HG03025 (cell line): ENCODE results near the gene MCTP2.

ENCODE experiments used
- ATAC-seq: cut with Tn5 transposase; IDR thresholded peaks from one replicate; pipeline ENCODE4 v1.9.1; 2021; ENCODE audit warnings: mild to moderate bottlenecking, moderate library complexity; ENCODE audit not compliant: unreplicated experiment, low FRiP score

The MCTP2 gene

DNA sequence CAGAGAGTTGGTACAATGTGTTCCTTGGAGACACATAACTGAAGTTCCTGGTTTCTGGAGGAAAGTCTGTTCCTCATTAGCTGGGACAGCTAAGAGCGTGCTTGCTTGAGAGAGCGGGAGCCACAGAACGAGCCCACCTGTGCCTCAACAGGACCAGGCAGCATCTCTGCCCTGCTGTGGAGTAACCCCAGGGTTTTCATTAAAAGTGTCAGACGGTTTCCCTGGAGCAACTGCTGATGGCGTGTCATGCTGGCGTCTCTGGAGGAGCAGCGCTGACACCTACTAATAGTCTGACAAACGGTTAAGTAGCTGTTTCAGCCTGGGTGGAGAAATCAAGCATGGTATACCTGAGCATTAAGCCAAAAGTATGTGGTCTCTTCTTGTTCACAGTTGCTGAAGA lies 150.0 kb downstream of the MCTP2 start:
- ATAC-seq = no peak

- no peak for ATAC-seq
Observed at GRCh38 chr15:94383041-94383440, 151.7 kb downstream of the MCTP2 start.

- no peak for ATAC-seq
Observed at GRCh38 chr15:94383706-94384105, 152.3 kb downstream of the MCTP2 start.

GRCh38 chr15:94385441-94385840 lies 154.1 kb downstream of the MCTP2 start:
- no peak for ATAC-seq

GRCh38 chr15:94386351-94386750 lies 155.0 kb downstream of the MCTP2 start:
- no peak for ATAC-seq

DNA sequence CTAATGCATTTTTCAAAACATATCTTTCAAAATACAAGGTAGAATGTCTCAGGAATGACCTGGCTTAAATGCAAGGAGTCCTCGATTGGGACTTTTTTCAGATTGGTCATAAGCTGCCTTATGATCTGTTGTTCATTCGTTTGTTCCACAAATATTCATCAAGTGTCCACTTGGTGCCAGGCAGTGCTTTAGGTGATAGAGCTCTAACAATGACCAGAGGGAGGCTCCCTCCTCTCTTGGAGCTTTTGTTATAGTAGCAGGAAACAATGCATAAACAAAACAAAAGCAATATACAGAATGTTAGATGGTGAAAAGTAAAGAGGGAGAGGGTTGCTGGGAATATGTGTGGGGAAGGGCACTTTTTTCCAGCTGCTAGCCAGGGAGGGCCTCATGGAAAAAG lies 156.1 kb downstream of the MCTP2 start:
- no peak for ATAC-seq

DNA sequence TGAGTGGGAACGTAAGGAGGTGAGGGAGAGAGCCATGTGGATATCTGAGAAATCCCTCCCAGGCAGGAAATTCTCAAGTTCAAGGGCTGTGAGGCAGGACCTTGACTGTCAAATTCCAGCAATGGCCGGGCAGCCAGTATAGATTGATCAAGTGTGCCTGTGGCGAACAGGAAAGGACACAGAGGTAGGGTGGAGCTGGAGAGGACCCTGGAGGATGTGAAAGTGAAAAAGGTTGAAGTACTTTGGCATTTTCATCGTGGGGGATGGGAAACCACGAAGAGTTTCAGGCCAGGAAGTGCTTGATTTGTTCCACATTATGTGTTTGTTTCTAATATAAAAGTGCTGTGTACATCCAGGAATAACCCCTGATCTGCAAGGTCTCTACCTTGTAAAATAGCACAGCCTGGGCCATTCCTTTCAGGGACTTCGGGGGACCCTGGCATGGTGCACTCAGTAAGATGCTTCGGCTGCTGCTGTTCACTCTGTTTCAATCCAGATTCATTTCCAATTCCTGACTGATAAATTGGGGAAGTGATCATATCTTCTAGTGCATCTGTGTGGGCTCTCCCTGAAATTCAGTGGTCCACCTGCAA lies 156.6 kb downstream of the MCTP2 start:
- no peak for ATAC-seq

DNA sequence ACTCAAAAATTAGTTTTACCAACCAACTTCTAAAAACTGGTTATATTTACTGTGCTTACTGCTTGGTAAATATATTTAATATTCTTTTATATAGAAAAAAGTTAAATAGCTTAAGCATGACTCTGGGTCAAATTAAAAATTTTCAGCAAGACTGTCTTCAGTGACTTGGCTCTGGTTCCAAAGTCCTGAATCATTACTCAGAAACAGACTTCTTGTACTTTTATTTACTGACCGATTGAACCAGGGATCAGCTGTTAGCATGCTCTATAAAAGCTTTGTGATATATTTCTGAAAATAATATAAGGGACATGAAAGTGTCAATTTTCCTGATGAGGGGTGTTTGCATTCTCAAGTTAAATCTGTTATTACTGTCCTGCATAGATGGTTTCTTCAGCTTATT lies 164.3 kb downstream of the MCTP2 start:
- ATAC-seq = no peak

DNA sequence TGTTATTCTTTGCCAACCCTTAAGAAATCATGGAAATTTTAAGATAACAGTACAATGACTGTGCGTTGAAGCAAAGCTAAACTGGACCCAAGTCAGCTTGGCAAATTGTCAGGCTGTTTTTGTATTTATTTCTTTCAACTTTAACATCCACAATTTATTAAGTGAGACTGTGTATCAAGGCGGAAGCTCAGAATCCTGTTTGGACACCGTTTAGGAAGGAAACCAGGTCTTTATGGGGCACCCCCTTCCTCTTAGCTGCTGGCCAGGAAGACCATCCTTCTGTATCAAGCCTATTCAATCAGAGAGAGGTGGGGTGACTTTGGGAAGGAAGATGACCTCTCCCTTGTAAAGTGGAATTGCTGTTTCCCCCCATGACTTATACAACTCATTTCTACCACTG lies 166.0 kb downstream of the MCTP2 start:
- no peak for ATAC-seq

DNA sequence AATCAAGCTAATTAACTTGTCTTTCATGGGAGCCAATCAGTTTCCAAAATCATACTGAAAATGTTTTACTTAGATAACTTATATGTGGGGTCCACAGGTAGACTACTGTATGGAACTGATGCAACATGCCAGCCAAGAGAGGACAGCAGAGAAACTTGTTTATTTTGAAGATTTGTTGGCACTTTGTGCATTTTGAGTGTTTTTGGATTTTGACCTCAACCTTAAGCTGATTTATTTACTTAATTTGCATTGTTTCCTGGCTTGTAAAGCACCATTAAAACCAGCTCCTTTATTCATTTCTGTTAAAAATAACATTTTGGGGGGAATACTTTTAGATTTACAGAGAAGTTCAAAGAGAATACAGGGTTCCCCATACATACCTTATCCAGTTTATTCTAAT lies 166.6 kb downstream of the MCTP2 start:
- no peak for ATAC-seq

DNA sequence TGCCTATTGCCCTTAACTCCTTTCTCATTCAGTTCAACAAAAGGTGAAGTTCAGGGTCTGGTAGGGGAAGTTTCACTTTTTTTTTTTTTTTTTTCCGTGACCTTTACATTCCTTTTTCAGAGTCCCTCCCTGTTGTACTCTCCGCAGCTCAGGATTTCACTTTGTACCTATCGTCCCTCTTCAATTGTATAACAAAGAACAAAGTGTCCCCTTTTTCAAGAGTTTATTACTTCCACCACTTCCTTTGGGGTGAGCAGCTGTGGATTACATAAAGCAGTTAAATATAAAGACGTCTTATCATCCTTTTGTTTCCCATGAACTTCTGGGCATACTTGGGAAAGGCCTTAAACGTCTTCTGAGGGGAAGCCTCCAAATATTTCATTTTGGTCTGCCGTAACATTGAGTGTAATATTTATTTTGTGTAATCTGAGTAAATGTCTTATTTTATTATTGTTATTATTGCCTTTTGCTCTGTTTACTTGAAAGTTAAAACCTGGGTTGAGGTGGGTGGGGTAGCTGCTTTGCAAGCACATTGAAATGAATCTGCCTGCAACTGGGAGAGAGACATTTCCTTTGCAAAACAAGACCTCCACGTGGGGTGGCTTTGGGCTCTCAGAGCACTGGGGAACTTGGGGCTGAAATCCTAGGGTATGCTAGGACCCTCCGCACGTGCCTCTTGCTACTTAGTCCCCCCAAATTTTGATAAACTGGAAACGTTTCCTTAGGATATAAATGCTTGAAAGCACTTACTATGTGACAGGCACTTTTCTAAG lies 169.4 kb downstream of the MCTP2 start:
- ATAC-seq = no peak

DNA sequence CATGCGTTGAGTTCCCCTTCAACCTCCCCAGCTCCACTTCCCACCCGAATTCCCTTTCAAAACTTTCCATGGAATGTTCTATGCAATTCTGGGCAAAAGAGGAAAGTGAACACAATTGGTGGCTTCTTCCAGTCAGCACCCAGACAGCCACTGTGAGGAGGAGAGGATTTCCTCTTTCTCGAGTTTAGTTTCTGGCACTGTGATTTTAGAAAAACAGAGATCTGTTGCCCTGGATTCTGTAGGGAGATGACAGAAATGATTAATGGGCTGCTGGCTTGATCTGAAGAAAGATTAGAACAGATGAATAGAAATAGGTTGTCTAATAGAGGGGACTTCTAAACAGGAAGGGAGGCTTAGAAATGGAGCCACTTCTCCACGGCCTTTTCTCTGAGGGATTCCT lies 172.0 kb downstream of the MCTP2 start:
- no peak for ATAC-seq

- ATAC-seq = no peak
Observed at GRCh38 chr15:94404733-94405283, 173.4 kb downstream of the MCTP2 start.

DNA sequence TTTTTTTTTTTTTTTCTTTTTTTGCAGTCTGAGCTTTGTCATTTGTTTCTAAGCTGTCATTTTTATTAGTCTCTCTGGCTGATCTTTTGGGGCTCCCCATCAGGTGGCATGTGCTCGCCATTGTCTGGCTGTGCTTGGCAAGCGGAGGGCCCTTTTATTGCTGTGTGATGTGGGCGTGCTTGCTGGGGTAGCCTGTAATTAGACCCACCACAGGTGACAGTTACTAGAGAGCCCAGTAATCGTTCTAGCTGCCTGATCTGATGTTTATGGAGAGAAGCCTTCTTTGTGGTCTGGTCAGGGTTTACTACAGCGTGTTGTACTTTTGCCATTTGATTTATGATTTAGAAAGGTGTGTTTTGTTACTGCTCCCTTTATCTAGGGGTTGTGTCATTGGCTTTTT lies 179.9 kb downstream of the MCTP2 start:
- ATAC-seq = no peak

GRCh38 chr15:94411846-94412245 lies 180.5 kb downstream of the MCTP2 start:
- no peak for ATAC-seq

- no peak for ATAC-seq
Observed at GRCh38 chr15:94412979-94413746, 181.8 kb downstream of the MCTP2 start.

DNA sequence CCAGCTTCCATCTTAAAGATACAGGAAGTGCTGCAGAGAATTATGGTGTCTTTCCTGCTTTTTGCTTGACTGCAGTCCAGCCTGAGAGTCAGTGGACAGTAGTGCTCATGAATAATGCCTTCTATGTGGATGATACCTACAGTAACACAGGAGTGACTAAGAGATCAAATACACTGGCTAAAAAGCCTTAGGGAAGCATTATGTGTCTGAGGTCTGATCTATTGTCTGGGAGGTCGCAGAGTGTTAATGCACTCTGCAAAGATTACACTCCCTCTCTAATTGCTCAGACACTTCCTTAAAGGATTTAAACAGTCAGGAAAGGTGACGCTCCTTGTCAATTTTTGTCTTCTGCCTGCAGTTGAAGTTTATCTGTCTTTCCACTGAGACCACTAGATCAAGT lies 183.6 kb downstream of the MCTP2 start:
- ATAC-seq = no peak

- no peak for ATAC-seq
Observed at GRCh38 chr15:94416267-94416666, 184.9 kb downstream of the MCTP2 start.

GRCh38 chr15:94416820-94417219 lies 185.5 kb downstream of the MCTP2 start:
- ATAC-seq = no peak

- ATAC-seq = no peak
Observed at GRCh38 chr15:94417501-94418293, 186.3 kb downstream of the MCTP2 start.

DNA sequence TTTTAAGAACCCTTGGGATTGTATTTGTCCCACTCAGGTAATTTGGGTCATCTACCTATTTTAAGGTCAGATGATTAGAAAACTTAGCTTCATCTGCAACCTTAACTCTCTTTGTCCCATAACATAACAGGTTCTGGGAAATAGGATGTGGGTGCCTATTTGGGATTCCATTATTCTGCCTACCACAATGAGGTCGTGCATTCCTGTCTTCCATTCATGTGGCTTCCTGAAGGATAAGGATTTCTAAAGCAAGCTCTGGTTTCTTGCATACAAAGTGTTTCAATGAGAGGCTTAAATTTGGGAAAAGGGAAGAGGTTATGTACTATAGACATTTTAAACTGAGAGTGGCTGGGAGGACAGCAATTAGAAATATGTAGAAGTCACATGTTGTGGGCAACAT lies 190.3 kb downstream of the MCTP2 start:
- ATAC-seq = no peak
